ENCODE data around the gene S100A10.

Gene S100A10

GRCh38 chr1:151956957-151957497, 36.6 kb downstream of the S100A10 start:
- intact Hi-C loops (cut with micrococcal nuclease) = no loop called here
- Mint-ChIP-seq H3K9me3 (no peaks in the 10 kb centered on the region), H3K27me3 (no peaks in the 10 kb centered on the region), H3K4me3 (no peak overlapping the region), H3K27ac (no peak overlapping the region), H3K36me3 (ENCODE audit: low read depth) (no peaks in the 10 kb centered on the region), H3K4me1 (ENCODE audit: low read depth) (peaks cover 15% of the 10 kb centered on the region)

GRCh38 chr1:151953409-151954094, 40.1 kb downstream of the S100A10 start:
- no peaks in the 10 kb centered on the region for H3K27me3 Mint-ChIP-seq
- H3K4me1 Mint-ChIP-seq (ENCODE audit: low read depth) = peaks cover 11% of the 10 kb centered on the region
- no peak overlapping the region for H3K4me3 Mint-ChIP-seq
- no peaks in the 10 kb centered on the region for H3K36me3 Mint-ChIP-seq (ENCODE audit: low read depth)
- intact Hi-C loops (cut with micrococcal nuclease) = no loop called here
- no peak overlapping the region for H3K27ac Mint-ChIP-seq
- H3K9me3 Mint-ChIP-seq = no peaks in the 10 kb centered on the region

GRCh38 chr1:151952811-151953210, 40.8 kb downstream of the S100A10 start:
- peaks cover 11% of the 10 kb centered on the region for H3K4me1 Mint-ChIP-seq (ENCODE audit: low read depth)
- H3K27ac Mint-ChIP-seq = no peak overlapping the region
- H3K9me3 Mint-ChIP-seq = no peaks in the 10 kb centered on the region
- intact Hi-C loops (cut with micrococcal nuclease) = no loop called here
- no peak overlapping the region for H3K4me3 Mint-ChIP-seq
- no peaks in the 10 kb centered on the region for H3K27me3 Mint-ChIP-seq
- H3K36me3 Mint-ChIP-seq (ENCODE audit: low read depth) = no peaks in the 10 kb centered on the region

- peaks cover 32% of the 10 kb centered on the region for H3K4me1 Mint-ChIP-seq (ENCODE audit: low read depth)
- no peaks in the 10 kb centered on the region for H3K27me3 Mint-ChIP-seq
- peak overlapping the region; percentile 52 for H3K27ac Mint-ChIP-seq
- H3K4me3 Mint-ChIP-seq = no peak overlapping the region
- H3K36me3 Mint-ChIP-seq (ENCODE audit: low read depth) = no peaks in the 10 kb centered on the region
- intact Hi-C loops (cut with micrococcal nuclease) = no loop called here
- no peaks in the 10 kb centered on the region for H3K9me3 Mint-ChIP-seq
Measured at GRCh38 chr1:151949371-151950193, 44.1 kb downstream of the S100A10 start.

GRCh38 chr1:151948506-151948905, 45.2 kb downstream of the S100A10 start:
- intact Hi-C loops (cut with micrococcal nuclease) = no loop called here
- H3K4me3 Mint-ChIP-seq = no peak overlapping the region
- H3K9me3 Mint-ChIP-seq = no peaks in the 10 kb centered on the region
- peaks cover 41% of the 10 kb centered on the region for H3K4me1 Mint-ChIP-seq (ENCODE audit: low read depth)
- H3K36me3 Mint-ChIP-seq (ENCODE audit: low read depth) = no peaks in the 10 kb centered on the region
- no peak overlapping the region for H3K27ac Mint-ChIP-seq
- H3K27me3 Mint-ChIP-seq = no peaks in the 10 kb centered on the region

- Mint-ChIP-seq H3K27ac (peak overlapping the region; percentile 91), H3K4me1 (ENCODE audit: low read depth) (peaks cover 43% of the 10 kb centered on the region), H3K27me3 (no peaks in the 10 kb centered on the region), H3K4me3 (no peak overlapping the region), H3K9me3 (no peaks in the 10 kb centered on the region), H3K36me3 (ENCODE audit: low read depth) (no peaks in the 10 kb centered on the region)
- intact Hi-C loops (cut with micrococcal nuclease) = no loop called here
Measured at GRCh38 chr1:151947140-151947539, 46.5 kb downstream of the S100A10 start.

- H3K27me3 Mint-ChIP-seq = no peaks in the 10 kb centered on the region
Measured at GRCh38 chr1:151945725-151946722, 47.6 kb downstream of the S100A10 start.

GRCh38 chr1:151944857-151945575, 48.6 kb downstream of the S100A10 start:
- Mint-ChIP-seq H3K4me3 (peak overlapping the region; percentile 54), H3K4me1 (ENCODE audit: low read depth) (peaks cover 58% of the 10 kb centered on the region), H3K9me3 (no peaks in the 10 kb centered on the region), H3K27ac (peak overlapping the region; percentile 91), H3K36me3 (ENCODE audit: low read depth) (no peaks in the 10 kb centered on the region), H3K27me3 (no peaks in the 10 kb centered on the region)
- intact Hi-C loops (cut with micrococcal nuclease) = no loop called here

More at GRCh38 chr1:151945725-151946722, 47.6 kb downstream of the S100A10 start:
- Mint-ChIP-seq H3K9me3 (no peaks in the 10 kb centered on the region), H3K36me3 (ENCODE audit: low read depth) (no peaks in the 10 kb centered on the region), H3K4me3 (peak overlapping the region; percentile 54), H3K27ac (peak overlapping the region; percentile 91), H3K4me1 (ENCODE audit: low read depth) (peaks cover 54% of the 10 kb centered on the region)
- intact Hi-C loops (cut with micrococcal nuclease) = no loop called here

GRCh38 chr1:151944126-151944856, 49.4 kb downstream of the S100A10 start:
- H3K27ac Mint-ChIP-seq = peak overlapping the region; percentile 91
- no peaks in the 10 kb centered on the region for H3K27me3 Mint-ChIP-seq
- no peaks in the 10 kb centered on the region for H3K9me3 Mint-ChIP-seq
- H3K36me3 Mint-ChIP-seq (ENCODE audit: low read depth) = no peaks in the 10 kb centered on the region
- intact Hi-C loops (cut with micrococcal nuclease) = no loop called here
- H3K4me3 Mint-ChIP-seq = no peak overlapping the region
- H3K4me1 Mint-ChIP-seq (ENCODE audit: low read depth) = peaks cover 57% of the 10 kb centered on the region

GRCh38 chr1:151943591-151943990, 50.1 kb downstream of the S100A10 start:
- Mint-ChIP-seq H3K4me1 (ENCODE audit: low read depth) (peaks cover 60% of the 10 kb centered on the region), H3K36me3 (ENCODE audit: low read depth) (no peaks in the 10 kb centered on the region), H3K27ac (no peak overlapping the region), H3K4me3 (no peak overlapping the region), H3K9me3 (no peaks in the 10 kb centered on the region), H3K27me3 (no peaks in the 10 kb centered on the region)
- intact Hi-C loops (cut with micrococcal nuclease) = no loop called here

GRCh38 chr1:151942882-151943281, 50.8 kb downstream of the S100A10 start:
- intact Hi-C loops (cut with micrococcal nuclease) = no loop called here
- Mint-ChIP-seq H3K4me3 (no peak overlapping the region), H3K4me1 (ENCODE audit: low read depth) (peaks cover 60% of the 10 kb centered on the region), H3K27me3 (no peaks in the 10 kb centered on the region), H3K9me3 (no peaks in the 10 kb centered on the region), H3K36me3 (ENCODE audit: low read depth) (no peaks in the 10 kb centered on the region), H3K27ac (peak overlapping the region; percentile 59)

GRCh38 chr1:151940541-151940940, 53.1 kb downstream of the S100A10 start:
- no peaks in the 10 kb centered on the region for H3K9me3 Mint-ChIP-seq
- peak overlapping the region; percentile 81 for H3K27ac Mint-ChIP-seq
- H3K4me3 Mint-ChIP-seq = no peak overlapping the region
- H3K27me3 Mint-ChIP-seq = no peaks in the 10 kb centered on the region
- intact Hi-C loops (cut with micrococcal nuclease) = no loop called here
- H3K36me3 Mint-ChIP-seq (ENCODE audit: low read depth) = no peaks in the 10 kb centered on the region
- H3K4me1 Mint-ChIP-seq (ENCODE audit: low read depth) = peaks cover 47% of the 10 kb centered on the region

All from dendritic cell treated with granulocyte-macrophage colony-stimulating factor and Interleukin-4, amounts not matched to agents 40 ng/mL and 50 ng/mL, for 4 days (primary cell).